ENCODE results near the gene SMARCA2.

SMARCA2 gene

DNA sequence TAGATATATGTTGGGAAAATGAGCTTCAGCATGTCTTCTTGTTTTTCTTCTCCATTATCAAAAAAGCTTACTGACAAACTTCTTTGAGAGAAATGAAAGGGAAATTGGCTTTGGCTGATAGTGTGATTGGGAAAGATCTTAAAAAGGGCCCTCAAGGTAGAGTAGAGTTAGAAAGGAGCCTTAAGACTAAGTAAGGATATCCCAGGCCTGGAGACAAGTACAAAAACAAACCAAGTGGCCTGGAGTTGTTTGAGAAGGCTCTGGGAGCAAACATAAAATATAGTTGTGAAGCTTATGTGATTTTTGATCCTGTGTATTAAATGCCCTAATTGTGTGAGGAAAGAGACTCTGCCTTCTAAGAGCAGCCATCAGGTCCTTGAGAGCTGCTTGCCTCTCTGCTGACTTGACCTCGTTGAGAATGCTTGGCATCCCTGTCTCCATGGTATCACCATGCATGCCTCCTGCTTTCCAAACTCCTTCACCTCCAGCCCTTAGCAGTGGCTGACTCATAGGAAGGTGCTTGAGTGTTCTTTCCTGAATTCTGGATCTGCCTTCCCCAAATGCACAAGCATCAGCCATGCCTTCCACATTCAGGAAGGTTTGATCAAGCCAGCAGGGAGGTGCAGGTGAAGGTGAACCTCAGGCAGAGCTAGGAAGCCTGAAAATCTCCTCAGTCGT lies 78.9 kb downstream of the SMARCA2 start:
- peak; percentile 25 for DNase-seq (ENCODE audit: low spot score)

DNA sequence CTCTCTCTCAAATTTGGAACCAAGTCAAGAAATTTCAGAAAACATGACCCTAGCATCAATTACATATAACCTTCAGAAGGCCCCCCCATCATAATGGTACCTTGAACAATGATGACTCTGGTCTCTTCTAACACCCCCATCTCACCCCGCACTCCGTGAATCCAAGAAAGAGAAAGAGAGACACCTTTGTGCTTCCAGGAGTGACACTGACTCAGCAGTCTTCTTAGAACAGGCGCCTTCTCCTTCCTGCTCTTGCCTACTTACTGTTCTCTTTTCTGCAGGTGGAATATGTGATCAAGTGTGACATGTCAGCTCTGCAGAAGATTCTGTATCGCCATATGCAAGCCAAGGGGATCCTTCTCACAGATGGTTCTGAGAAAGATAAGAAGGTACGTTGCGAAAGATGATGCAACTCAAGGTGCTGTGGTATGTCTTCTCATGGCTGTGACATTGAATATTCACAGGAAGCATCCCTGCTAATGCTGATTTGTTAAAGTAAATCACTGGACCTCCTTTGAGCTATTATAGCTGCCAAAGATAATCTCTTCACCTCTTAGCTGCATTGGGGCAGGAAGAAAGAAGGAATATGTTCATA lies 81.3 kb downstream of the SMARCA2 start:
- DNase-seq (ENCODE audit: low spot score): no peak

DNA sequence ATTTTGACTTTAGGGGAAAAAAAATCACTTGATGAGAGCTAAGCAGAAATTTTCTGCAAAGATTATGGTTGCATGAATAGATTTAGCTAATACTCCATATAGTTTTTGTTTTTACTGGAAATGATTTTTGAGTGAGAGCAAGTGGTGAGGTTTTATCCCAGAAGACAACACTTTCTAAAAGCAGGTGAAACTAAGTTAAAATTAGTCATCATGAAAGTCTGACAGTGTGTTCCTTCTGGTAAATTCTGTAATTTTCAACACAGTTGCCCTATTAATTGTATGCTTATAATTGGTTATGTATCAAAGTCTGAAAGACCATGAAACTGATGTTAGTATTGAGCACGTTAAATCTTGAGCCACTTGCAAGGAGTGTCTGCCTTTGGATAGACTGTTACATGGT lies 91.5 kb downstream of the SMARCA2 start:
- DNase-seq (ENCODE audit: low spot score): no peak

DNA sequence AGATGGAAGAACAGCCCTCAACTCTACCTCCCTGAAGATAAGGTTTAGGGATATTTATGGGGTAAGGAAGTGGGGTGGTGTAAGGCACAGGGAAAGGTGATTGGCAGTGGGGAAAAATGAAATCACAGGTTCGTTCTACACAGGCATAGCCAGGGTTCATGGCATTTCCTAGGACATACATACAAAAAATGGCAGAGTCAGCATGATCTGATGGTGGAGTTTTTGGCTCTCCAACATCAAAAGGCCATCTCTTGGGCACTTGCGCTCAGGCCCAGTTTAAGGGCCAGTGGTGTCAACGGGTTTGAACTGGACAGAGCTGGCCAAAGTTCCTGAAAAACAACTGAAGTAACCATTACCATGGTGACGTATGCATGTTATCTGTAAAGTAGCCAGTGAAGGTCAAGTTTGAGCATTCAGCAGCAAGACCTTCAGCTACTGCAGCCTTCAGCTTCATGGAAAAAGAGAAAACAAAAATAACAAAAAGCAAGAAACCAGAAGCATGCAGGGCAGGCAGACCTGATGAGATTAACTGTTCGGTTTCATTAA lies 92.8 kb downstream of the SMARCA2 start:
- DNase-seq (ENCODE audit: low spot score): no peak

DNA sequence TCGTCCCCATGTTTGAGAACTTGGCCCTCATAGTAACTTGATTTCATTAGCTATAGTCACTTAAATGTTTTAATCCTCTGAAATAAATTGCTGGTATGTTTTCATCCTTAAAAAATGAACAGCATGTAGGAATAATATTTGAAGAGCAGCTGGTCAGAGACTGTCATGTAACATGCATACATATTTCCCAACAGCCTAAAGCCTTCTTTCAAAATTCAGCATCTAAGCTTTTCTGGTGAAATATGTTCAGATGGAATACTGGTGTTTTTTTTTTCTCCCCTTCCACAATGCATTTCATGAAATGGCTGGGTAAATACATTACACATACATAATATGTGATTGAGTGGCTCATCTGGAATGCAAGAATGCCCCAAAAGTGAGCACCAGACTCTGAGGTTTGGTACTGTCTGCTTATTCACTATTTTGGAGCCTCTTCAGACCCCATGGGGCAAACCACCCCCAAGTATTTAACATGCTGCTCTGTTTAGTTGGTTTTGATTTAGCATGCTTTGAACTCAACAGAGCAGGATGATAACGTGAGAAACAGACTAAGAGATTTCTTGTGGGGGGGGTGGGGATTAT lies 94.0 kb downstream of the SMARCA2 start:
- DNase-seq (ENCODE audit: low spot score): no peak

DNA sequence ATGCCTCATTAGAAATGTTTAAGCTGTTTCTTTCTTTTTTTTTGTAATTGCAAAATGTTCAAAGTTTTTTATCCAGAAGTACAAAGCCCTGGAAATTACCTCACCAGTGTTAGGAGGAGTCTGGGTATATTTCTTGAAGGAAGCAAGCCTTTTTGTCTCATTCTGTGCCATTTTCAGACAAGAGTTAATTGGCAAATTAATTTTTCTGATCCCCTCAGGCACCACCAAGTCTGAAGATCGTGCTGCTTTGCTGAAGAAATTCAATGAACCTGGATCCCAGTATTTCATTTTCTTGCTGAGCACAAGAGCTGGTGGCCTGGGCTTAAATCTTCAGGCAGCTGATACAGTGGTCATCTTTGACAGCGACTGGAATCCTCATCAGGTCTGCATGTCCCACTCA lies 94.9 kb downstream of the SMARCA2 start:
- DNase-seq (ENCODE audit: low spot score): no peak

DNA sequence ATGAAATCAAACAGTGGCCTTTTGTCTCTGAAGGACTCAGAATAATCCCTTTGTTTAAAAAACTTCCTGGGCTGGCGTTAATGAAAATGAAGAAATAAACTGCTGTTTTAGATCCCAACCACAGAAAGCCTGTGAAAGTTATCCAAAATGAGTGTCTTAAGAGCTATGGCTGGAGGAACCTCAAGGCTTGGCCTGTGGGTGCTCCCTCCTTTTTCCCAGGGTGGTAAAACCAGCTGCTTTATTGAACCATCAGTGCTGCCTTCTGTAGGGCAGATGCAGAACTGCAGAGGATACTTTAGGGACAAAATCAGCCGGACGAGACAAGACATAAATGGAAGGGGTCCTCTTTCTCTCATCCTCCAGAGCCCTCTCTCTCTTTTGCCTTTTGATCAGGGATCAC lies 100.9 kb downstream of the SMARCA2 start:
- no peak for DNase-seq (ENCODE audit: low spot score)

DNA sequence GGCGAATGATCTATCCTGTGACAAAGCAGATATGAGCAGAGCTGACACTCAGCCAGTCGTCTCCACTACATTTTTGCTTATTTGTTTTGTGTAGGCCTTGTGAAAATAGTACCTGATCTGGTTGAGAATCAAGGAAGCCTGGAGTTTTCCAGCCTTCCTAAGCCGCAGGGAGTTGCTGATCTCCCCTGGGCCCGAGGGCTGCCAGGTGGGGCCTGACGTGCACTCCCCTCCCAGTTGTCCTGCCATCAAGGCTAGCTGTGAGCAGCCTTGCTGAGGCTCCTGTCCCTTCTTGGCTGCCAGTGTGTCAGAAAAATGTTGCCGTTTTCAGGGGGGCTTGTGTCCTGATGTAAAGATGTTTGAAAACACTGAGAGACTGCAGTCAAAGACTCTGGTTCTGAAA lies 102.4 kb downstream of the SMARCA2 start:
- DNase-seq (ENCODE audit: low spot score): no peak

DNA sequence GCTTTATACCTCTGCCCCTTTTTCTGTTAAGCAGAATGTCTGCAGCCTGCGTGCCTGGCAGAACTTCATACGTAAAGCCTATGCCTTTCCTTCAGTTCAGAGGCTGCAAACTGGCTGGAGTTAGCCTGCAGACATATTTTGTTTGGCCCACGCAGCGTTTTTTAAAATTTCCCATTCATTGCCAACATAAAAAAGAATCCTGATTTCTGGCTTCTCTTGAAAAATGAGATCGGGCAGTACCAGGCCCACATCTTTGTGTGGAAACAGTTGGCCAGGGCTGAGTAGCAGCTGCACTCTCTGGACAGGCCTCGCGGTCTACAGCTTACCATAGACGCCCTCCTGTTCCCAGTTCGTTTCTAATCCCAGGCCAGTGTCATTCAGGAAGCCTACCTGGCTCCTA lies 104.4 kb downstream of the SMARCA2 start:
- DNase-seq (ENCODE audit: low spot score): no peak

DNA sequence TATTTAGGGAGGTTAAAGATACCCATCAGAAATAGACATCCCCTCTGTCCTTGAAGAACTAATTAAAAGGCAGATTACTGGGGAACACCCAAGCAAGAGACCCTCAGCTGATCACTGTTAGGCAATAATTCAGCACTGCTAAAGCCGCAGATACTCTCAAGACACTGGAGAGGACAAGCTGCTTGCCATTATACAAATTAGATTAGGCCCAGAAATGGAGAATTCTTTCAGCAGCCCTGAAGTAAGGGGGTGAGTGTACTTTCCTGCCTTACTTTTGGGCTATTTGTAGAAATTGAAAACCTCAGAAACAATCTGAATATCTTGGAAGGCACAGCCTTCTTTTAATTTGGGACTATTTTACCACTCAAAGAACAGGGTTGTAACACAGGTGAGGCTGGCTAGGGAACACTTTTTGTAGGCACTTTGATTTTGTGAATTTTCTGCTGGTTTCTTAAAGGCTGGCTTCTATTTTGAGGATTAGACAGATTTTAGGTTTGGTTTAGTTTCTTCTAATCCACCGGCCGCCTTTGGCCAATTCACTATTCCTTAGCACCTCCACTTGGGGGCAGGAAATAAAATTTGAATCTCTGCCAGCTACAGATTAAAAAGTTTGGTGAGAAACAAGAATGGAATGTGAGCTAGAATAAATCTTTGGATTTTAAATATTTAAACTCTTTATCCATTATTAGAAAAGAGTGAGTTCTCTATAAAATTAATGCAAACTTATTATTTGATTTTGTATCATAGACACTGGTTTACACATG lies 106.0 kb downstream of the SMARCA2 start:
- DNase-seq (ENCODE audit: low spot score): peak; percentile 29

DNA sequence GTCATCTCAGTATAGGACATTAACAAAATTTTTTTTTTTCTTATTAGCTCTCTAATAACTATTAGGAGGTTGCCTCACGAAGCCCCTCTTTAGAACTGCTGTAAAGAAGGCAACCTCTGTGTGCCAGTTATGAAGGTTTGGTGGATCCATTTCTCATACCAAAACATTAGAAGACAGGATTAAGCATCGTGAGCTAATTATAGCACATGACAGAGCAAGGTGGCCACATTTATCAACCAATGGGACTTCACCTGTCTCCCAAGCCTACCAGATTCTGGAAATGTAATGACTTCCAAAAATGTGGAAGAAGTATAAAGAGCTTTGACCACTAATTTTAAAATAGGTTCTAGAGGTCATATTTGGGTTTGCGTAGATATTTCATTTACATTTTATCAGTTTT lies 107.2 kb downstream of the SMARCA2 start:
- DNase-seq (ENCODE audit: low spot score): no peak

DNA sequence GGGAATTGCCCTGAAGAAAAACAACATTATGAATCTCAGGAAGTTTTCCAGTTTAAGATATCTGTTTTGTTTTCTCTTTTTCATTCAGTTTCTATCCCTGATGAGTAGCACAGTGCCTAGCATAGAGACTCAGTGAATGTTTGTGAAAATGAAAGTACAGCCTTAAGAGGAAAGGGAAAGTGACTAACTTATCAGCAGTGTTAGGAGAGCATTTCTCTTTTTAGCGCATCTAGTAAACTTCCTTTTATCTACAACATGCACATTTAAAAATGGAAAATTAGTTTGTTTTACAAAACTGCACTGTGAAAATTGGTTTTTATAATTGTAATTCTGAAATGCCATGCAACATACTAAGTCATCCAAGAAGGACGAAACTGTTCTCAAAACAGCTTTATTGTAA lies 110.8 kb downstream of the SMARCA2 start:
- no peak for DNase-seq (ENCODE audit: low spot score)

DNA sequence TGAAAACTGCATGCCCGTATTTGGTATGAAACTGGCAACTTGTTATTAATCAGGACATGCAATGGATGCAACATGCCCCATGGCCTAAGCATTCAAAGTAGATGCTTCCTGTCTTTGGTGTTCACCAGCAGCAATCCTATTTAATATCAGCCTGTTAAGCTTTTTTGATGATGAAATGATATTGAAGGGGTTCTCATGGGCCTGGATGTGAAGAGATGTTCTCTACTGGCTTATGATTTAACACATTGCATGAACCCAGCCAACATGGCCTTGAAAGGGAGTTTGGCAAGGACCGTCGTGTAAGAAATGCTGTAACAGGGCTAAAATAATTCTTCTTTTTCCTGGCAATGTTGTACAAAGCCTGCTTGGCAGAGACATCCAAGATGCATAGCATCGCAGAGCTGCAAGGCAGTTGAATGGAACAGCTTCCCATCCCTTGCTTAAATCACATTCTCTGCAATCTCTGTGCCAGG lies 111.2 kb downstream of the SMARCA2 start:
- DNase-seq (ENCODE audit: low spot score): no peak

DNA sequence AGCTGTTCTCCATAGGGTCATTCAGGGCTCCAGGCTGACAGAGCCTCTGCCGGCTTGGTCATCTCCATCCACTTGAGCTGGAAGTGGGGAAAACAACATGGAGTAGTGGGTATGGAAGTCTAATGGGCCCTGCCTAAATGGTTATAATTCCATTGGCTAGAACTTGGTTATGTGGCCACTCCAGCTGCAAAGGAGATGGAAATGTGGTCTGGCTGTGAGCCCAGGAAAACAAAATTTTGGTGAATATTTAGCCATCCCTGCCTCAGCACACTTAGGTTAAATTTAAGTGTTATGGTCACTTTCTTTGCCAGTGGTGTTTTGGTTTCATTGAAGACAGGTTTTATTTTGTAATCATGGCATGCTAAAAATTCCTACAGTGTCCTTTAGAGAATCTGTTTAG lies 112.3 kb downstream of the SMARCA2 start:
- DNase-seq (ENCODE audit: low spot score): peak; percentile 17

DNA sequence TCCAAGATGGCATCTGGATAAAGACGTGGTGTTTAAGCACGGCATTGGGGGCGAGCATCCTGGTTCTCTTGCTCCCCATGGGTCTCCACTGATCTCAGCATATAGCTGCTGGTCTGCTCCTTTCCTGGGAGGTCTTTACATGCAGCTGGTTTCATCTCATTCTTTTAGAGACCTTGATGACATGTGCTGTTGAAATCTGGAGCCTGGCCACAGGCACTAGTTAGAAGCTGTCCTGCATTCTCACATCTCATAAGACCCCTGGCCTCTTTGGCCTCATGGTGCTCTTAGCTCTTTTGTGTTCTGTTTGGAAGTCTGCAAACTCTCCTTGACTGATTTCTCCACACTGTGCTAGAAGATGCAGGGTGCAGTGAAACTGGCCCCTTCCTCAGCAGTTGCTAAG lies 113.0 kb downstream of the SMARCA2 start:
- no peak for DNase-seq (ENCODE audit: low spot score)

DNA sequence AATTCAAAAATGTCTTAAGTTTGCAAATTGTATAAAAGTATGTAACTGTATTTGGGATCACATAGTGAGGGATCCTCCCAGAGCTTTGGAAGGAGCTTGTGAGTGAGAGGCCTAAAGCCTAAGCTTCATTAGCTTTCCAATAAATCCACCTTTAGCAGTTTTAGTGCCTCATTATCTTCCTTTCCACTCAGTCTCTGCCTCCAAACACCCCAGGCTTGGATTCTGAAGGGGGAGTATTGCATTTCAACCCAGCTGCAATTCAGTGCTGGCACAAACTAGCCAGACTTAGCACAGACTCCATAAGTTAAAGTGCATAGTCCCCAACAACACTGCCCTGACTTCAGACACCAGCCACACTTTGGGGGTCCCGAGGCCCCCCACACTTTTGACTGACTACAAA lies 113.5 kb downstream of the SMARCA2 start:
- DNase-seq (ENCODE audit: low spot score): no peak

DNA sequence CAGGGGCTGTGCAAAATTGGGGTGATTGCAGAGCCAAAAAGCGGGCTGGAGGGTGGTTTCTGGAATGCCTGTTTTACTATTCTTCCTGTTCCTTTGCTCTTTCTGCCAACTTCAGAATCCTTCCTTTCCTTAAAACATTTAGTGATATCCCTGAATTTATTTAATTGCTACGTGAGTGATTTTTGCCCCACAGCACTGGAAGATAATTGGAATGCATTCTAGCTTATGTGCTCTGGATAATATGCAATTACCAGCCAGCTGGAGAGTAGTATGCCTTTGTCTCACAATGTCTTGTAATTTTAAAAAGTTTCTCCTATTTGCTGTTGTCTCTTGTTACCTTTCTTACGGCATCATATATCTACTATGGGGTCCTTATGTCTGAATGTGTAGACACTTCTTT lies 115.8 kb downstream of the SMARCA2 start:
- DNase-seq (ENCODE audit: low spot score): no peak

DNA sequence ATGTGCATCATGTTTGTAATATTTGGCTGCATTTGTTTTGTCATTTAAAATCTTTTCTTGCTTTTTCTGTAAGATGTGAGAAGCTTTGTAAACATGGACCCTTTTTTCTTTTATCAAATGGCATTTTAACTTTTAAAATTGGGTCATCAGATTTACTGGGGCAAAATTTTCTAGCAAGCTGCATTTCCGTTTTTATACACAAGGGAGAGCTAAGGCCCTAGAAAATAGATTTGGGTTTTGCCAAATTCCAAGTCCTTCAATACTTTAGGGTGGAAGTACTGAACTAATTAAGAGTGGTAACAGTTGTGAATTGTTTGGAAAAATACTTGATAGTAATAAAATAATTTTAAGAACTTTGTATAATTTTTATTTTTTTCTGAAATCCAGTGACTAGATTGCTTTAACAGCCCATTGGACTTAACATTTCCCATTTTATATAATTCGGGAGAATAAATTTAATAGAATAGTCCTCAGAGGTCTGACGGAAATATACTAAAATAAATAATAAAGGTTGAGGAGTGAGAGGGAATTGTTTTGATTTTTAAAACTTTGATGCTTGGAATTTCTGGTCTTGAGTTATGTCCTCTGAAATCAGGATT lies 117.4 kb downstream of the SMARCA2 start:
- peak; percentile 17 for DNase-seq (ENCODE audit: low spot score)

DNA sequence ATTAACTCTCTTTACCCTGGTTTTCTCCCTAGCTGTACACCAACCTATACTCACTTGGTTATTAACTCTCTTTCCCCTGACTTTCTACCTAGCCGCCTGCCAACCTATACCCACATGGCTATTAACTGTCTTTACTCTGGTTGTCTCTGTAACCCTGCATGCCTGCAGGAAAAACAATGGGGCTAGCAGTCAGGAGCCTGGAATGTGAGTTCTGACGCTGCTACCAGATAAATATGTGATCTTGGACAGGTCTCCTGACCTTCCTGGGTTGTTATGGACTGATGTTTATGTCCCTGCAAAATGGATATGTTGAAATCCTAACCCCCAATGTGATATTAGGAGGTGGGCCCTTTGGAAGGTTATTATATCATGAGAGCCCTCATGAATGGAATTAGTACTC lies 119.2 kb downstream of the SMARCA2 start:
- DNase-seq (ENCODE audit: low spot score): no peak

DNA sequence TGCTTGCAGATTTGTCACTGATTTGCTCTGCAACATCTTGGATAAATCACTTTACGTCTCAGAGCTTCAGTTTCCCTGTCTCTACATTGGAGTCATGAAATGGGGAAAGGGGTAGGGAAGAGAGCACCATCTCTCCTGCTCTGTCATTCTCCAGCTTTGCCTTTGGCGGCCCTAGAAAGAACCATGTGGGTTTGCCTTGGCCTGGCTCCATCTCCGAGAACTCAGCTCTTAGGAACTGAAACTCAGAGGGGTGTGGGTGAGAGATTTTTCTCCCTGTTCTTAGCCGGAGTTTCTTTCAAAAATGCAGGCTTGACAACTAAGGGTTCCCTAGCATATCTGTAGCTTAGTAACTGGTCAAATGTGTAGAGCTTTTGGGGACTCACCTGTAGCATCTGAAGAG lies 123.5 kb downstream of the SMARCA2 start:
- DNase-seq (ENCODE audit: low spot score): no peak

DNA sequence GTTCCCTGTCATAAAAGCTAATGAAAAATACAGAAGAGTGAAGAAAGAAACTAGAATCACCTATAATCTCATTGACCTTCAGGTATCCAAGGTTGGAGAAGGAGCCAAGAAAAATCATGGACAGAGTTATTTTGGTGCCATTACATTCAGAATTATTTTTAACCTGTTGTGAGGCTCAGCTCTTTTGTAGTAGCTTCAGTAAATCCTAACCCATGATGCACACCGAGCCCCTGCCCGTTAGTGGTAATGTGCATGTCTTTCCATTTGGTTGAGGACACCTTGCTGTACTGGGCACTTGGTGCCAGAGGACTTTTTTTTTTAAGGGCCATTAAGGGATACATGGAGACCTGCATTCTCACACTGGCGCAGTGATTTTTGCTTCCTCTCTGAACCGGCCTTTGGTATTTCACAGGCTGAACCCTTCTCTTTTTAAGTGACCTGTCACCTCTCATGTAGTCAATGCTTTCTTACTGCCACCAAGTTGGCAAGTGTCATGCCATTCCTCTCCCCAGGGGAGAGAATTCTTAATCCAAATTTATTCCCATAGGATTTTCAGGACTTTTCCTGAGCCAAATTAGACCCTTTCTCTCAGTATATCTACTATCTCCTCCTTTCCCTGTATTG lies 125.6 kb downstream of the SMARCA2 start:
- DNase-seq (ENCODE audit: low spot score): no peak

DNA sequence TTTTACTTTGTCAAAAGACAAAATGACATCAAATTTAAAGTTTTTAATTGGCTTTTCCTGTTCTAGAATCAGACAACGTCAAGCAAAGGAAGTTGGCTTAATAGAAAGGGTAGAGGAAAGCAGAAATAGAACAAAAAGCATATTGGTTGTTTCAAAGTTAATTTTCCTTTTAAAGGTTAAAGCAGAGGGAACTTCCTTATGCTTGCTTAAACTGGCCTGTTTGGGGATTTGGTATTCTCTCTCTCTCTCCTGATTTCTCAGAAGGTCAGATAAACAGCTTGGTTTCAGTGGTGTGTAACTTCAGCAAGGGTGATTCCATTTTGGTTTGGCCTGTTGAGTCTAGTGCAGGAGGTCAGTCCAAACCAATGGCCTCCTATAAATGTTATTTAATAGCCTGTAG lies 127.1 kb downstream of the SMARCA2 start:
- no peak for DNase-seq (ENCODE audit: low spot score)
